Stimulated activated CD8-positive, alpha-beta memory T cell treated with anti-CD3 and anti-CD28 coated beads, Interleukin-7, amount 100 ng/mL, for 48 hours (primary cell): ENCODE data around the gene SDSL.

Experiments
- DNase-seq, 2 donors: peaks; one replicate each; pipeline ENCODE4 v3.0.0-alpha.2; 2020; ENCODE audit warnings: low read depth in 1 of 2; ENCODE audit errors: extremely low read depth in 1 of 2

The SDSL gene

DNA sequence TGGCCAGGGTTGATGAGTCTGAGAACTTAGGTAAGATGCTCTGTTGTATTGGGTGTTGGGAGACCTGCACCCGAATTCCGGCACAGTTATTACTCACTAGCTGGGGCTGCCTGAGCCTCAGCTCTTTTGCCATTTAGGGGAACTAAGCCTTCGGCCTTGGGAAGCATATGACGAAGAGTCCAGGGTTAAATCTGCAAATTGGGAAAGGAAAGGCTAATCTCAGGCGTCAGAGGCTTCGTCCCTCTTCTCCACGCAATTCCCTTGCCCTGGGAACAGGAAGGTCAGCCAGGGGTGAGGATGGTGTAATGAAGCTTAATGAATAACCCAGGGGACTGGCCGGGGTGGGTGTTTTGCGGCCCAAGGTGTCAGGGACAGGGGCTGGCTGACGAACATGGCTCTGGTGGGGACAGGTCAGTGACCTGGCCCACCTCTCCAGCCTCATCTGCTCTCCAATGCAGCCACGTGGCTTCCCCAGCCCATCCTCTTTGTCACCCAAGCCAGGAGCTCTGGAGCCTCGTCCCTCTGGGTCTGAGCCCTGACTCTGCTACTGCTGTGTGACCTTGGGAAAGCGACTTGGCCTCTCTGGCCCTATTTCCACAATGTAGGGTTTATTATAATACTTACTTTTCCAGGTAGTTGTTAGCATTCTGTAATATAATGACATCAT, 3.8 kb upstream of the SDSL start:
- DNase-seq, result no peak

- no peak for DNase-seq
Observed at GRCh38 chr12:113420996-113421595, 1.1 kb upstream of the SDSL start.

DNA sequence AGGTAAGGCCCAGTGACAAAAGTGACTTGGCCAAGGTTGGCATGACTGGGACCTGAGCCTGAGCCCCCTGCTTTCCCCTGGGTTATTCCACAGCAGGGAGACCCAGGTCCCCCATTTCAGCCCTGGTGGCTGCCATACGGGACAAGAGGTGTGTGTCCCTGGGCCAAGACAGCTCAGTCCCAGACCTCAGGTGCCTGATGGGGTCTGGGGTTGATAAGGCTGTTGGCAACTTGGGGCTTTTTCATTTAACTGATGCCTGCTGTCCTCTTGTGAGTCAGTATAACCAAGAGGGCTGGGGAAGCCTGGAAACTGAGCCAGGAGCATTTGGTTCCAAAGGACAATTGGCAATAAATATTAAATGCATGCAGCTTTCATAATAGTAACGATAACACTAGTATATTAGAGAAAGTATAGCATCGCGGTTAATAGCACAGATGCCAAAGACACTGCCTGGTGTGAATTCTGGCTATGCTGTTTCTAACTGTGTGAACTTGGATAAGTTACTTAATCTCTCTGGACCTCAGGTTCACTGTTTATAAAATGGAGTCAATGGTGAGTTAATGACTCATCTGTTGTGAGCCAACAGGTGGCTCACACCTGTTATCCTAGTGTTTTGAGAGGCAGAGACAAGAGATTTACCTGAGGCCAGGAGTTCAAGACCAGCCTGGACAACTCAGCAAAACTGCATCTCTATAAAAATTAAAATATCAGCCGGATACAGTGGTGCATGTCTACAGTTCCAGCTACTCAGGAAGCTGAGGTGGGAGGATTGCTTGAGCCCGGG, 898 bp downstream of the SDSL start:
- DNase-seq, result no peak

DNA sequence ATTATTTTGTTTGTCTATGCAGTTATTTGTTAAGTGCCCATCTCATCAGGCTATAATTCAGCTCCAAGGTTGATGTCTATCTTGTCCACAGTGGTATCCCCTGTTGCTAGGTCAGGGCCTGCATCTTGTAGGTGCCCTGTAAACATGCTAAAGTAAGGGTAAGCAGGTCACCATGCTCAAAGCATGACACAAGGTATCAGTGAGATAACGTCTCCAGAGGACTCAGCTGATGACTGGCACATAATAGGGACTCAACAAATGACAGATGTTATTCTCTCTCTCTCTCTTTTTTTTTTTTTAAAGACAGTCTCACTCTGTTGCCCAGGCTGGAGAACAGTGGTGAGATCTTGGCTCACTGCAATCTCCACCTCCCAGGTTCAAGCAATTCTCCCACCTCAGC, 2.3 kb downstream of the SDSL start:
- no peak for DNase-seq

GRCh38 chr12:113424915-113425823, 3.0 kb downstream of the SDSL start:
- peak in 1 of 2 donors; percentile 9 for DNase-seq

DNA sequence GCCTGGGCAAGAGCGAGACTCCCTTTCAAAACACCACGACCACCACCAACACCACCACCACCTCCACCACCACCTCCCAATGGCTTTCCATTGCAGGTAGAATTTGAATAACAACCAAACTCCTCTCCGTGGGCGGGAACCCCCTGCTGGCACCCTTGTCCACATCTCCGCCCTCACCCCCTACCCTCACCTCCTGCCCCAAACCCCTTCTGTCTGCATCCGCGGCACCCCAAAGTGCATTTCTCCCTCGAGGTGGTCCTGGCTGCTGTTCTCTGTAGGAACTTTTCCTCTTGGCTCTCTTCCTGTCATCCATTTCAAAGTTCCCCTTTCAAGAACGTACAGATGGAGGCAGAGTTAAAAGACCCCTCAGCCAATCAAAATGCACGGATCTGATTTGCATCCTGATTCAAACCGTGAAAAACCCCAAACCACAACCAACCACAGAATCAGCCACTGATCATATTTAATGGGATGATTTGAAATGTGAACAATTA, 3.8 kb downstream of the SDSL start:
- DNase-seq, result no peak

DNA sequence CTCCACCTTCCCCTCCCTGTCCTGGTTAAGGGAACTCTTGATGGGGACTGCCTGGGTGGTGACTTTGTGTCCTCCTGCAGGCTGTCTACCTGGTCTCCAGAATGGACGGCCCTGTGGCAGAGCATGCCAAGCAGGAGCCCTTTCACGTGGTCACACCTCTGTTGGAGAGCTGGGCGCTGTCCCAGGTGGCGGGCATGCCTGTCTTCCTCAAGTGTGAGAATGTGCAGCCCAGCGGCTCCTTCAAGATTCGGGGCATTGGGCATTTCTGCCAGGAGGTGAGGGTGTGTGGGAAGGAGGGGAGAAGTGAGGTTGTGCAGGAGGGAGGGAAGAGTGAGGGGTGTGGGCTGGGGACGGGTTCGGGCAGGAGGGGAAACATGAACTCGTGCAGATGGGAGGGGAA, 5.7 kb downstream of the SDSL start:
- no peak for DNase-seq

- no peak for DNase-seq
Observed at GRCh38 chr12:113428482-113428881, 6.3 kb downstream of the SDSL start.

GRCh38 chr12:113432986-113433385, 10.8 kb downstream of the SDSL start:
- DNase-seq, result no peak

DNA sequence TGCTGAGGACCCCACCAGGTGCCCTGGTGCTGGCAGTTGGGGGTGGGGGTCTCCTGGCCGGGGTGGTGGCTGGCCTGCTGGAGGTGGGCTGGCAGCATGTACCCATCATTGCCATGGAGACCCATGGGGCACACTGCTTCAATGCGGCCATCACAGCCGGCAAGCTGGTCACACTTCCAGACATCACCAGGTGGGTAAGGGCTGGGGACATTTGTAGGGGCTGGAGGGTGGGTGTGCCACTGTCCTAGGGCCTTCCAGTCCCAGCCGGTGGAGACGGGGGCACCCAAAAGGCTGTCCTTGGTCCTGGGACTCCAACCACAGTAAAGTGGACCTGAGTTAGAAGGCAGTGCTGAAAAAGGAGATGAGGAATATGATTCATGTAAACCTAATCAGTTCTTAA, 13.2 kb downstream of the SDSL start:
- no peak for DNase-seq

DNA sequence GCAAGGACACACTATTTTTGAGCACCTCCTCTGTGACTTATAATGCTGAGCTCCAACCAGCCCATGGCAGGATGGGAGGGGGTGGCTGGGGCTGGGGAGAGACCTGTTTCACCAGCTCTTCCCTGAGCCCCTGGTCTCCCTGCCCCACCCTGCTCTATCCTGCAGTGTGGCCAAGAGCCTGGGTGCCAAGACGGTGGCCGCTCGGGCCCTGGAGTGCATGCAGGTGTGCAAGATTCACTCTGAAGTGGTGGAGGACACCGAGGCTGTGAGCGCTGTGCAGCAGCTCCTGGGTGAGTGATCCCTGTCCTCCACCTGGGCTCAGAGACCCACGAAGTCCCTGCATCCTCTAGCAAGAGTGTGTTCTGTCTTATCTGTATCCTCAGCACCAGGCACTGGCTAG, 14.4 kb downstream of the SDSL start:
- DNase-seq, result no peak

GRCh38 chr12:113436993-113437728, 15.0 kb downstream of the SDSL start:
- DNase-seq, result no peak

GRCh38 chr12:113437729-113438100, 15.5 kb downstream of the SDSL start:
- no peak for DNase-seq

DNA sequence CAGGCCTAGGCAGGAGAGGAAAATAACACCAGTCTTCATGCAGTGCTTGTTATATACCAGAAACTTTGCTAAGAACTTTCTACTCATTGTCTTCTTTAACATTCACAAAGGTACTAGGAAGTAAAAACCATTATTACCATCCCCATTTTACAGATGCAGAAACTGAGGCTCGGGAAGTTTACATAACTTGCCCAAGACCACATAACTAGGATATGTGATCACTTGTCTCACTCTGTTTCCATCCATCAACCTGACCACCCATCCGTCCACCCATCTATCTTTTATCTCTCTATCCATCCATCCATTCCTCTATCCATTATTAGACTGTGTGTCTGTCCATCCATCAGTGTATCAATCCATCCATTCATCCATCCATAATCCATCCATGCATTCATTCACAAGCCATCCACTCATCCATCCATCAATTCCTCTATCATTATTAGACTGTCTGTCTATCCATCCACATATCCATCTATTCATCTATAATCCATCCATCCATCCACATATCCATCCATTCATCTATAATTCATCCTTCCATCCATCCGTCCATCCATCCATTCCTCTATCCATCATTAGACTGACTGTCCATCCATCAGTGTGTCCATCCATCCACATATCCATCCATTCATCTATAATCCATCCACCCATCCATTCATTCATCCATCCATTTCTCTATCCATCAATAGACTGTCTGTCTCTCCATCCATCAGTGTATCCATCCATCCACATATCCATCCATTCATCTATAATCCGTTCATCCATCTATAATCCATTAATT, 16.5 kb downstream of the SDSL start:
- DNase-seq, result no peak

DNA sequence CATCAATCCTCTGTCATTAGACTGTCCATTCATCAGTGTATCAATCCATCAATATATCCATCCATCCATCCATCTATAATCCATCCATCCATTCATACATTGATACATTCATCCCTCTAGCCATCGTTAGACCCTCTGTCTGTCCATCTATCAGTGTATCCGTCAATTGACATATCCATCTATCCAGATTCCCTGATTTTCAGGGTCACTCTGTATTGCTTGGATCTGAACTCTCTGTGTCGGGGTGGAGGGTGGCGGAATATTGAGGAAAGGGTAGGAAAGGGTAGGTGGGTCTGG, 17.1 kb downstream of the SDSL start:
- DNase-seq, result no peak

GRCh38 chr12:113439606-113440030, 17.4 kb downstream of the SDSL start:
- no peak for DNase-seq

GRCh38 chr12:113440336-113440735, 18.2 kb downstream of the SDSL start:
- no peak for DNase-seq

DNA sequence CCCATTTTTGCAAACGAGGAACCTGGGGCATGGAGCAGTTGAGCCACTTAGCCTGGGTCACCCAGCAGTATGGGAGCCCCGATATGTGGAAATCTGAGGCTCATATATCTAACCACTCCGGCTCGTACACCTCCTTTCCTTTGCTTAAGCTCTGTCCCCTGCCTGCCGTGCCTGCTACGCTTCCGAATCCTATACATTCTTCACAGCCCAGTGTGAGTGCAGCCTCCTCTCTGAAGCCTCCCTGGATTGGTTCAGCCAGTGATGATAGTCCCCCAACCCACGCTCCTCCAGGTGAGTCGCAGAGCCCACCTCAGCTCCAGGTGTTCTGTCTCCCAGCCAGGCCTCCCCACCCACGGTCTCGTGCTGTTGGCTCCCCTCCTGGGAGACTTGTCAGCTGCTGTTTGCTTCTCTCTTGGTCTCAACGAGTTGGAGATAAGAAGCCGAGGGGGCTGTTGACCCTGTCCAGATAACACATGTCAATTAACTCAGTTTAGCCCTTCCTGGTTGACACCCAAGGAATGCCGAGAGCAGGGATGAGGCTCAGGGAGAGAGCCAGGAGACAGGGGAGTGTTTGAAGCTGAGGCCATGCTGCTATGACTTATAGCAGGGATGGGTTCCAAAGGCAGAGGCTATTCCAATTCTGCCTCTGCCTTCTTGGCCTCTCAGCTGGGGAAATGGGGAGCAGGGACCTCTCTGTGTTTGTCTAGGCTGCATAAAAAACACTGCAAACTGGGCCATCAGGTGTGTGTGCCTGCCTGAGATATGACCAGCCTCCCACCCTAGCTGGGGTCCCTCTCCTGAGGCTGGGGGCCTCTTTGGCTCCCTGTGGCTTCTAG, 19.0 kb downstream of the SDSL start:
- no peak for DNase-seq

- no peak for DNase-seq
Observed at GRCh38 chr12:113443030-113443539, 20.9 kb downstream of the SDSL start.
